SH-SY5Y (cell line): ENCODE results near the gene NR2F1-AS1.

Experiments
- GATA2 ChIP-seq: IDR thresholded peaks from 2 replicates; pipeline ENCODE4 v1.6.1; 2011; ENCODE audit warnings: mild to moderate bottlenecking, low read depth, low read length
- GATA3 ChIP-seq: IDR thresholded peaks from 2 replicates; pipeline ENCODE4 v1.6.1; 2011; ENCODE audit warnings: low read depth, mild to moderate bottlenecking, low read length, moderate library complexity

DNA sequence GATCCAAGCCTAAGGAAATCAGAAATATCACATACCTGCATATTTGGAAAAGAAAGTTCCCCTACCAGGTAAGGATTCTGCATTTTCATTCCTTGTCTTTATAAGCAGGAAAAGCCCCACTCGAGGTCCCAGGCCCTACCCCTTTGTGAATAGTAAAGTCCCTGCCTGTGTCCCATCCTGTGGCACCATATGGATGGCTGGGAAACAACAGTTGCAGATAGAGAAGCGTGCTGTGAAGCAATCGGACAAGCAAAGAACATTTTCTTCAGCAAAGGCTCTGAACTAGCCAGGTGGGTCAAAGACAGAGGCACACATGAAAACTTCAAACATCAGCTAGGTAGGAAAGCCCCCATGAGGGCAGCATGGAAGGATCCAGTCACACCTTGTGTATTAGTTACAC, 169.3 kb downstream of the NR2F1-AS1 start:
- TF ChIP-seq GATA2 (no peak), GATA3 (no peak)
